ENCODE results near the gene DBNL.

Gene DBNL

DNA sequence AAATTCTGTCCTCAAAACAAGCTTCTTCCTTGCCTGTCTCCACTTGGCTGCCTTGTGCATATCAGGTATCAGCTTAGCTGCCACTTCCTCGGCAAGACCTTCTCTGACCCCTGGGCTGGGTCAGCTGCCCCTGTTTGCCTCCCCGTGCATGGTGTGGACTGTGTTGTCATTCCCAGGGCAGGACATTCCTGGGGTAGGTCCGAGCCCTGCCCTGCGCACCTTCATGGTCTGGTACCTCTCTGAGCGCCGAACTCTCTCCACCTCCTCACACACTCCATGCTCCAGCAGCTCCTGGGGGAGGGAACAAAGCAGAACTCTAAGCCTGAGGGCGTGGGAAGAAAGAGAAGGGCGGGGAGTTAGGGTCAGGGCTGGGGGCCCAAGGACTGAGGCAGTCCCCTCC, 34.0 kb downstream of the DBNL start:
- TF ChIP-seq, protein P1, sequence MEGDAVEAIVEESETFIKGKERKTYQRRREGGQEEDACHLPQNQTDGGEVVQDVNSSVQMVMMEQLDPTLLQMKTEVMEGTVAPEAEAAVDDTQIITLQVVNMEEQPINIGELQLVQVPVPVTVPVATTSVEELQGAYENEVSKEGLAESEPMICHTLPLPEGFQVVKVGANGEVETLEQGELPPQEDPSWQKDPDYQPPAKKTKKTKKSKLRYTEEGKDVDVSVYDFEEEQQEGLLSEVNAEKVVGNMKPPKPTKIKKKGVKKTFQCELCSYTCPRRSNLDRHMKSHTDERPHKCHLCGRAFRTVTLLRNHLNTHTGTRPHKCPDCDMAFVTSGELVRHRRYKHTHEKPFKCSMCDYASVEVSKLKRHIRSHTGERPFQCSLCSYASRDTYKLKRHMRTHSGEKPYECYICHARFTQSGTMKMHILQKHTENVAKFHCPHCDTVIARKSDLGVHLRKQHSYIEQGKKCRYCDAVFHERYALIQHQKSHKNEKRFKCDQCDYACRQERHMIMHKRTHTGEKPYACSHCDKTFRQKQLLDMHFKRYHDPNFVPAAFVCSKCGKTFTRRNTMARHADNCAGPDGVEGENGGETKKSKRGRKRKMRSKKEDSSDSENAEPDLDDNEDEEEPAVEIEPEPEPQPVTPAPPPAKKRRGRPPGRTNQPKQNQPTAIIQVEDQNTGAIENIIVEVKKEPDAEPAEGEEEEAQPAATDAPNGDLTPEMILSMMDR (IDR thresholded peaks at IDR 0.05; ENCODE audit: low read depth, low read length, missing control alignments), result no peak
- no peak for DNase-seq (ENCODE audit: low read depth)
- H3K4me3 ChIP-seq (ENCODE audit: low read depth, low read length), result no peak overlapping the region
- in situ Hi-C loops (cut with HindIII; ENCODE audit: low sequenced_read_pairs), result loop anchor here (5.0 kb wide), 1 partner anchor 134 kb away; no protein-coding TSS in a partner anchor

DNA sequence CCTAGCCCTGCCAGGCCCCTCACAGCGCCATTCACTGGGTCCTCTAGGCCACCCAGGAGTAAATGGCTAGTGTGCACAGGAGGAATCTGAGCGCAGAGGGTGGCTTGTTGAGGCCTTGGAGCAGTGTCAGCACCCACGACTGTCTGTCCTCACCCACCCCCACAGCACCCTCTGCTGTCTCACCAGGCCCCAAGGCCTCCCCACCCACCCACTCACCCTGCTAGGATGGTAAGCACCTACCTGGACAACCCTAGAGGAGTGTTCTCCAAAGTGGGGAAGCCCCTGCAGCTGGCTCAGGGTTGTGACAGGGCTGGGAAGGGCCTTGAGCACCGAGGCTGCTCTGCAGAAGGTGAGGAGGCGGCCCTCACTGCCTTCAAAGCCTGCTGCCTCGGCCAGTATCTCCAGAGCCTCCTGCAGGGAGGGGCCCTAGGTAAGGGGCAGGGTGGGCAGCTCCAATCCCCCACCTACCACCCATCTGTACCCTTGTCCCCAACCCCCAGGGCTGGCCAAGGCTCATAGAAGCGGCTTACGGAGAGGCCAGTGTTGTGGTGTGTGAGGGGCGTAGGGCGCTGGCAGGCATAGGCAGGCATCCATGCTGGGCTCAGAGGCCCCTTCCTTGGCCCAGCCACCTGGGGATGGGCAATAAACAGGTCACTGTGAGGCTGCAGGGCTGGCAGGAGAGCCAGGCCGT, 35.0 kb downstream of the DBNL start:
- TF ChIP-seq, protein P1 (IDR thresholded peaks at IDR 0.05; ENCODE audit: low read depth, low read length, missing control alignments), result no peak
- H3K4me3 ChIP-seq (ENCODE audit: low read depth, low read length), result no peak overlapping the region
- DNase-seq (ENCODE audit: low read depth), result no peak
- in situ Hi-C loops (cut with HindIII; ENCODE audit: low sequenced_read_pairs), result loop anchor here (5.0 kb wide), 1 partner anchor 133 kb away; no protein-coding TSS in a partner anchor

DNA sequence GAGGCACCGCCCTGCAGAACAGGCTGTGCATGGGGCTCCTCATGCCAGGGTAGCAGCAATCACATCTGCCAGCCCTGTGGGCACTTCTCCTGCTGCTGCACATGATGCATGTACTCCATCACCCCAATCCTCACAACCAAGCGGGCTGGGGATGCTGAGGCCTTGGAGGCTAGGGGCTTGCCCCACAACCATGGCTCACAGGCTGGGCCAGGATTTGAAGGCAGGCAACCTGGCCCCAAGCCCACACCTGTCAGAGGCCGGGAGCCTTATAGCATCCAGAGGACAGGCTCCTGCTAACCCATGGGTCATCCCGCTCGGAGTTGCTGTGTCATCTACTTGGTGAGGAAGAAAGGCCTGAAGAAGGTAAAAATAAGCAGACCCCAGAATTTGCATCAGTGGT, 35.6 kb downstream of the DBNL start:
- TF ChIP-seq, protein P1 (IDR thresholded peaks at IDR 0.05; ENCODE audit: low read depth, low read length, missing control alignments), result no peak
- in situ Hi-C loops (cut with HindIII; ENCODE audit: low sequenced_read_pairs), result no loop called here
- H3K4me3 ChIP-seq (ENCODE audit: low read depth, low read length), result no peak overlapping the region
- DNase-seq (ENCODE audit: low read depth), result no peak

DNA sequence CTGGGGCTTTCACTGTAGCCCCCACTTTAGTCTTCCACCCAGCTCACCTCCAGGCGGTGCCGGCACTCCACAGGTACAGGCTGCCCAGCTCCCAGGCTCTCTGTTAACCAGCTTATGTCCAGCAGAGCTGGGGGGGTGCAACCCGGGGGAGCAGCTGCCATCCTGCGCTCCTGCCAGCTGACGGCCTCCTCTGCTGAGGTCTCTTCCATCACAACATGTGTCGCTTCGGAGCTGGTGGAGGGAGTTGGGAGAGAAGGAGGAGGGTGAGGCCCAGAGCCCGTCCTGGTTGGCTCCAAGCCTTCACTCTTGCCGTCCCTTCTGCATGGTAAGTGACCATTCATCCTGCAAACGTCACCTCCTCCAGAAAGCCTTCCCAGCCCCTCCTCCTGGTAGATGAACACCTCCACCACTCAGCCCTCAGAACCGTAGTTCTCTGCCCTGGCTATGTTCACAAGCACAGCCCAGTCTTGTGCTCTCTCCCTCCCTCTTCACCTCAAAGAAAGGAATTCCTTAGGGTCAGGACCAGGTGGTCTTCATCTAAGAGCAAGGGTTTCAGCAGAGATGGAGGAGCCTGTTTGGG, 36.3 kb downstream of the DBNL start:
- no peak overlapping the region for H3K4me3 ChIP-seq (ENCODE audit: low read depth, low read length)
- TF ChIP-seq, protein P1 (IDR thresholded peaks at IDR 0.05; ENCODE audit: low read depth, low read length, missing control alignments), result no peak
- in situ Hi-C loops (cut with HindIII; ENCODE audit: low sequenced_read_pairs), result no loop called here
- DNase-seq (ENCODE audit: low read depth), result no peak

DNA sequence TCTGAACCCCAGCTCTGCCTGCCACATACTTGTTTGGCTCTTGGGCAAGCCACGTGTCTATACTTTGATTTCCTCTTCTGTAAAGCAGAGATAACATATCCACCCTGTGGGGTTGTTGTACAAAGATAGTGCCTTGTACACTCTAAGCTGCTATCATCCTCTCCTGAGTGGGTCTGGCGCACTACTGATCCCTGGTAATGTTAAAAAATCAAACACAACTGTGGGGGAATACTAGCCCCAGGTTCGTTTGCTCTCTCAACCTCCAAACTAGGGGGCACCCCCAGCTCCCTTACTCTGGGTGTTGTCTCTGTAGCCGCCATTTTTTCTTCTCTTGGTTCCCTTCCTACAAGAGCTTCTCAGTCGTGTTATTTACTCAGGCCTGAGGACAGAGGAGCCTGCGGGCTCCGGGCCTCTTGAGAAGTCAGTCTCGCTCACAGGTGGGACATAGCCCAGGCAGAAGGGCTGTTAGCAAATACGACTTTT, 36.8 kb downstream of the DBNL start:
- peak overlapping the region; percentile 82 for H3K4me3 ChIP-seq (ENCODE audit: low read depth, low read length)
- no peak for DNase-seq (ENCODE audit: low read depth)

DNA sequence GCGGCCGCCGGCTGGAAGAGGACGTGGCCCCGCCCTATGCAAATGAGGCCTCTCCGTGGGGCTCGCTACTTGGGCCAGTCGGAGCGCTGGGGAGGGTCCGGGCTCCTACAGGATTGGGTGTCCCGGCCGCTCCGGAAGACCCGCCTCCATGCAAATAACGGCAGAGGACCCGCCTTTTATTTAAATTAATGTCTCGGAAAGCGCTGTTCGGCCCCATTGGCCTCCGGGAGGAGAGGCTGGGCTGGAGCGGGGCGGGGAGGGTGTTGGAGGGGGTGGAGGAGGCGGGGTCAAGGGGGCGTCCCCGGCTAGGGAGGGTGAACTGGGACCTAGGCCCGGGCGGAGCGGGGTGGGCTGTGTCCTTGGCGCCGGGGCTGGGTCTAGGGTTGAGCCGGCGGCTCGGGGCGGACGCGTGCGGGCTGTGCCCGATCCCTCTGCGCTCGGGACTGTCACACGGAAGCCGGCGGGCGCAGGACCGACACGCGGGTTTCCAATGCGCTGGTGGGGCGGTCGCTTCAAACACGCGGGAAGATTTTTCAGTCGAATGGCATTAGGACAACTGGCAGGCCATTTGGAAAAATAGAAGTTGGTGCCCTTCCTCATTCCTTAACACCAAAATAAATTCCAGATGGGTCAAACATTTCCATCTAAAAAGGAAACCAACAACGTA, 38.2 kb downstream of the DBNL start:
- TF ChIP-seq, protein P1 (IDR thresholded peaks at IDR 0.05; ENCODE audit: low read depth, low read length, missing control alignments), result no peak
- H3K4me3 ChIP-seq (ENCODE audit: low read depth, low read length), result peak overlapping the region; percentile 82
- in situ Hi-C loops (cut with HindIII; ENCODE audit: low sequenced_read_pairs), result no loop called here
- DNase-seq (ENCODE audit: low read depth), result peak; percentile 96

More for the DNA sequence above, 36.8 kb downstream of the DBNL start:
- TF ChIP-seq, protein P1 (IDR thresholded peaks at IDR 0.05; ENCODE audit: low read depth, low read length, missing control alignments), result no peak
- in situ Hi-C loops (cut with HindIII; ENCODE audit: low sequenced_read_pairs), result no loop called here

All from astrocyte of the cerebellum (primary cell).